IMR-90 (cell line): ENCODE measurements around the gene ZNF469. TPM values are rescaled to one million over a fixed set of nuclear protein-coding genes. Genes with fewer than 3 reads are reported as not detected.
A peak's percentile ranks its signal among the peaks of the same experiment; 100 is the strongest.

Experiments
- ATAC-seq: fragments of 200-7000 bp; cut with Tn5 transposase; 2 replicates; pipeline ENCODE4 v1.9.1; 2020; ENCODE audit warnings: low read depth, mild to moderate bottlenecking, moderate library complexity
- BruUV-seq: library from RNA; stranded (reverse); fragments of 400-500 nt; replicated peaks from 2 replicates; lab custom pipeline; 2021; lab: Mats Ljungman, UMichigan
- CTCF ChIA-PET: fragments of 300-600 bp; formaldehyde crosslinking; extraction: SDS; loops from one replicate; lab custom pipeline; 2021; ENCODE audit warnings: antibody characterized with exemption; lab: Yijun Ruan, JAX
- POLR2A ChIA-PET: fragments of 300-600 bp; sonication (Branson Sonifier 250); formaldehyde crosslinking; loops from one replicate; lab custom pipeline; 2022; ENCODE audit warnings: antibody characterized with exemption; ENCODE audit not compliant: unreplicated experiment; lab: Charles Lee
- DNase-seq: peaks from one replicate; pipeline ENCODE4 v3.0.0; 2013
- H2AFZ ChIP-seq: replicated peaks from 2 replicates; pipeline ENCODE3; 2013; ENCODE audit warnings: low read length, mild to moderate bottlenecking; ENCODE audit not compliant: poor library complexity
- H2AK5ac ChIP-seq: 2 replicates; pipeline ENCODE4 v1.6.1; 2013; ENCODE audit warnings: low read depth, low read length, inconsistent platforms
- H2AK9ac ChIP-seq: replicated peaks from 2 replicates; pipeline ENCODE3; 2013; ENCODE audit warnings: mild to moderate bottlenecking, low read depth, low read length, moderate library complexity; ENCODE audit not compliant: poor library complexity
- H2BK120ac ChIP-seq: 2 replicates; pipeline ENCODE4 v1.6.1; 2013; ENCODE audit warnings: low read depth, low read length, inconsistent platforms
- H2BK15ac ChIP-seq: 3 replicates; pipeline ENCODE4 v1.6.1; 2013; ENCODE audit warnings: low read depth, low read length, inconsistent platforms
- H2BK20ac ChIP-seq: 2 replicates; pipeline ENCODE4 v1.6.1; 2013; ENCODE audit warnings: low read depth, mild to moderate bottlenecking, inconsistent platforms, low read length, moderate library complexity
- H2BK5ac ChIP-seq: 2 replicates; pipeline ENCODE4 v1.6.1; 2013; ENCODE audit warnings: mild to moderate bottlenecking, low read depth, low read length, inconsistent platforms; ENCODE audit not compliant: poor library complexity, severe bottlenecking
- H3K14ac ChIP-seq: replicated peaks from 2 replicates; pipeline ENCODE4 v1.6.1; 2013; ENCODE audit warnings: low read depth, low read length, inconsistent platforms
- H3K18ac ChIP-seq: 2 replicates; pipeline ENCODE4 v1.6.1; 2013; ENCODE audit warnings: low read depth, low read length, control low read depth
- H3K23ac ChIP-seq: 2 replicates; pipeline ENCODE4 v1.6.1; 2013; ENCODE audit warnings: low read depth, low read length, inconsistent platforms
- H3K27ac ChIP-seq: 2 replicates; pipeline ENCODE4 v1.5.1; 2013; ENCODE audit warnings: mild to moderate bottlenecking, control low read depth, low read length; ENCODE audit not compliant: insufficient read depth
- H3K27me3 ChIP-seq: 2 replicates; pipeline ENCODE4 v1.6.1; 2013; ENCODE audit warnings: low read length; ENCODE audit not compliant: control insufficient read depth, insufficient read depth
- H3K36me3 ChIP-seq: 2 replicates; pipeline ENCODE4 v1.6.1; 2013; ENCODE audit warnings: low read length, mixed read lengths; ENCODE audit not compliant: control insufficient read depth, insufficient read depth
- H3K4ac ChIP-seq: 2 replicates; pipeline ENCODE4 v1.6.1; 2013; ENCODE audit warnings: low read depth, low read length, inconsistent platforms
- H3K4me1 ChIP-seq: 2 replicates; pipeline ENCODE4 v1.6.1; 2013; ENCODE audit warnings: low read length, mixed read lengths; ENCODE audit not compliant: control insufficient read depth, insufficient read depth
- H3K4me2 ChIP-seq: 2 replicates; pipeline ENCODE4 v1.6.1; 2013; ENCODE audit warnings: low read depth, mild to moderate bottlenecking, control low read depth, low read length, moderate library complexity
- H3K4me3 ChIP-seq: 2 replicates; pipeline ENCODE4 v1.5.1; 2013; ENCODE audit warnings: low read depth, mild to moderate bottlenecking, control low read depth, low read length, moderate library complexity; ENCODE audit not compliant: insufficient read depth
- H3K56ac ChIP-seq: 2 replicates; pipeline ENCODE4 v1.6.1; 2013; ENCODE audit warnings: low read length, inconsistent platforms; ENCODE audit not compliant: insufficient read depth; ENCODE audit errors: extremely low read depth
- H3K79me1 ChIP-seq, 2 experiments: 2 replicates each; pipeline ENCODE4 v1.6.1; 2013; ENCODE audit warnings: low read length in 2 of 2, inconsistent platforms in 1 of 2, low read depth in 1 of 2
- H3K9ac ChIP-seq: 2 replicates; pipeline ENCODE4 v1.6.1; 2013; ENCODE audit warnings: low read depth, low read length, control low read depth
- H3K9me1 ChIP-seq: 2 replicates; pipeline ENCODE4 v1.6.1; 2013; ENCODE audit warnings: low read length, inconsistent platforms; ENCODE audit not compliant: insufficient read depth
- H3K9me3 ChIP-seq: 2 replicates; pipeline ENCODE4 v1.6.1; 2013; ENCODE audit warnings: low read length; ENCODE audit not compliant: control insufficient read depth, insufficient read depth
- H4K20me1 ChIP-seq: 2 replicates; pipeline ENCODE4 v1.6.1; 2013; ENCODE audit warnings: low read length, inconsistent platforms; ENCODE audit not compliant: insufficient read depth
- H4K5ac ChIP-seq: 2 replicates; pipeline ENCODE4 v1.6.1; 2013; ENCODE audit warnings: mild to moderate bottlenecking, low read depth, low read length, control low read depth
- H4K8ac ChIP-seq, 2 experiments: 2 replicates each; pipeline ENCODE4 v1.6.1; 2013; ENCODE audit warnings: low read depth in 2 of 2, low read length in 2 of 2, control low read depth in 1 of 2, inconsistent platforms in 1 of 2
- H4K91ac ChIP-seq: 2 replicates; pipeline ENCODE4 v1.6.1; 2013; ENCODE audit warnings: low read depth, low read length, inconsistent platforms; ENCODE audit not compliant: insufficient read depth
- BHLHE40 ChIP-seq: fragments of 150-350 bp; IDR thresholded peaks from 2 replicates; pipeline ENCODE4 v1.6.1; 2016; ENCODE audit warnings: mild to moderate bottlenecking, low read depth, low read length
- CEBPB ChIP-seq: IDR thresholded peaks from 2 replicates; pipeline ENCODE4 v1.6.1; 2012; ENCODE audit warnings: low read depth, low read length, improper control_type of control experiment
- CTCF ChIP-seq: conservative IDR thresholded peaks from 2 replicates; pipeline ENCODE4 v1.5.1; 2012; ENCODE audit warnings: mild to moderate bottlenecking, low read depth, low read length, improper control_type of control experiment
- MAZ ChIP-seq: IDR thresholded peaks from 2 replicates; pipeline ENCODE4 v1.6.1; 2012; ENCODE audit warnings: low read depth, mild to moderate bottlenecking, low read length, improper control_type of control experiment, moderate library complexity, borderline replicate concordance
- NFE2L2 ChIP-seq: fragments of 150-350 bp; IDR thresholded peaks from 2 replicates; pipeline ENCODE4 v1.6.1; 2016; ENCODE audit warnings: low read depth, mild to moderate bottlenecking, low read length
- RFX5 ChIP-seq: IDR thresholded peaks from 2 replicates; pipeline ENCODE4 v1.8.0; 2012; ENCODE audit warnings: low read depth, mild to moderate bottlenecking, low read length, moderate library complexity
- WGBS, 2 experiments: methylation state at CpG; one replicate each; pipeline versions ENCODE4 v1.1.5 to v1.1.7; 2013; ENCODE audit warnings: missing lambda C conversion rate in 2 of 2; ENCODE audit not compliant: insufficient read length in 1 of 2; ENCODE audit errors: extremely low coverage in 2 of 2; 5-methylcytosine and 5-hydroxymethylcytosine counted together
- dilution Hi-C: fragments of 300-500 bp; cut with HindIII; formaldehyde crosslinking; loops from one replicate; pipeline ENCODE4 v1.14.3; 2018; ENCODE audit warnings: low sequenced_read_pairs; ENCODE audit not compliant: unreplicated experiment
- in situ Hi-C: fragments of 300-500 bp; cut with MboI; formaldehyde crosslinking; loops from 3 replicates; pipeline ENCODE4 v1.14.3; 2019; ENCODE audit warnings: low sequenced_read_pairs, inconsistent platforms, mixed read lengths
- intact Hi-C: fragments of 100-400 bp; cut with micrococcal nuclease; formaldehyde crosslinking; loops from 2 replicates; pipeline ENCODE4 v1.10.0; 2022
- polyA plus RNA-seq, 3 experiments: library from polyadenylated mRNA; depleted of rRNA; stranded (reverse); fragments of >200 nt; gene quantifications; 2 replicates each; pipeline ENCODE4 v1.2.3, GENCODE V29; 2012; ENCODE audit warnings: low replicate concordance in 1 of 3
- total RNA-seq: library from RNA; depleted of rRNA; stranded (reverse); fragments of >200 nt; gene quantifications from 2 replicates; pipeline ENCODE4 v1.2.3, GENCODE V29; 2012
- TF ChIP-seq, protein P1 (sequence below): fragments of 150-350 bp; IDR thresholded peaks from 2 replicates; pipeline ENCODE4 v1.6.1; 2016; ENCODE audit warnings: low read depth, mild to moderate bottlenecking, low read length, moderate library complexity, borderline replicate concordance

ZNF469 gene
- total and polyA plus RNA-seq, 2 of the 4 experiments (the other 2 are of a cell fraction), result 1.1 to 13.3 TPM

GRCh38 chr16:88355389-88356123, 27.2 kb upstream of the ZNF469 start:
- POLR2A ChIA-PET, result no interaction called here
- H3K4me3 ChIP-seq, result no peak overlapping the region
- no peak overlapping the region for H2BK15ac ChIP-seq
- peak overlapping the region; percentile 36; the same call in 1 of the 2 replicates for H2AK5ac ChIP-seq
- H2BK20ac ChIP-seq, result no peak overlapping the region
- no peak overlapping the region for H3K27ac ChIP-seq
- no peak overlapping the region for H3K4ac ChIP-seq
- no peak for ATAC-seq
- 0 out of 2 replicates have a peak, but pooled peaks cover 2% of the 10 kb centered on the region for H3K4me1 ChIP-seq
- DNase-seq, result no peak
- H4K5ac ChIP-seq, result no peak overlapping the region
- TF ChIP-seq, protein P1, sequence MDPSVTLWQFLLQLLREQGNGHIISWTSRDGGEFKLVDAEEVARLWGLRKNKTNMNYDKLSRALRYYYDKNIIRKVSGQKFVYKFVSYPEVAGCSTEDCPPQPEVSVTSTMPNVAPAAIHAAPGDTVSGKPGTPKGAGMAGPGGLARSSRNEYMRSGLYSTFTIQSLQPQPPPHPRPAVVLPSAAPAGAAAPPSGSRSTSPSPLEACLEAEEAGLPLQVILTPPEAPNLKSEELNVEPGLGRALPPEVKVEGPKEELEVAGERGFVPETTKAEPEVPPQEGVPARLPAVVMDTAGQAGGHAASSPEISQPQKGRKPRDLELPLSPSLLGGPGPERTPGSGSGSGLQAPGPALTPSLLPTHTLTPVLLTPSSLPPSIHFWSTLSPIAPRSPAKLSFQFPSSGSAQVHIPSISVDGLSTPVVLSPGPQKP, result no peak
- no peak for TF ChIP-seq RFX5
- TF ChIP-seq MAZ, result no peak
- TF ChIP-seq BHLHE40, result no peak
- TF ChIP-seq CEBPB, result no peak
- TF ChIP-seq CTCF, result no peak
- TF ChIP-seq NFE2L2, result no peak
- H3K9ac ChIP-seq, result no peak overlapping the region
- dilution Hi-C loops (no loop called here), intact Hi-C loops (no loop called here), in situ Hi-C loops (no loop called here)
- no peak overlapping the region for H4K91ac ChIP-seq
- H3K56ac ChIP-seq, result no peak overlapping the region
- CTCF ChIA-PET, result no interaction called here
- H2BK5ac ChIP-seq, result no peak overlapping the region
- no peak overlapping the region for H2BK120ac ChIP-seq
- BruUV-seq, result no TSS peak
- H3K23ac ChIP-seq, result no peak overlapping the region
- H3K14ac ChIP-seq, result no peak overlapping the region
- H4K8ac ChIP-seq, result no peak overlapping the region
- no peaks in the 10 kb centered on the region; the same call in 1 of the 2 replicates for H4K20me1 ChIP-seq
- H2AFZ ChIP-seq, result no peak overlapping the region
- WGBS, 2 experiments, result 90% methylated on average over 3 of the region's 28 CpGs; no CpG with 5 or more reads in 1 of the 2 experiments
- no peaks in the 10 kb centered on the region for H3K79me1 ChIP-seq
- peaks cover 3% of the 10 kb centered on the region; the same call in 1 of the 2 replicates for H3K9me1 ChIP-seq
- H3K27me3 ChIP-seq, result peaks cover 2% of the 10 kb centered on the region; the same call in 1 of the 2 replicates
- H2AK9ac ChIP-seq, result no peak overlapping the region
- H3K36me3 ChIP-seq, result no peaks in the 10 kb centered on the region
- H3K18ac ChIP-seq, result no peak overlapping the region
- no peaks in the 10 kb centered on the region for H3K9me3 ChIP-seq
- no peak overlapping the region for H3K4me2 ChIP-seq
